Esophagus (tissue), 2 donors: ENCODE results near the gene ERC2. TPM values are rescaled to one million over a fixed set of nuclear protein-coding genes. Genes with fewer than 3 reads are reported as not detected.

ENCODE experiments used
- H3K27ac ChIP-seq, 2 donors: one replicate each; pipeline ENCODE4 v1.5.1; 2013; ENCODE audit warnings: low read depth in 2 of 2, mild to moderate bottlenecking in 2 of 2, inconsistent platforms in 1 of 2, low read length in 1 of 2, moderate library complexity in 1 of 2
- H3K27me3 ChIP-seq, 2 donors: one replicate each; pipeline ENCODE4 v1.6.1; 2013; ENCODE audit warnings: low read length in 2 of 2, control low read depth in 1 of 2, mild to moderate bottlenecking in 1 of 2; ENCODE audit not compliant: insufficient read depth in 2 of 2, control insufficient read depth in 1 of 2
- H3K36me3 ChIP-seq, 2 donors: one replicate each; pipeline ENCODE4 v1.6.1; 2013; ENCODE audit warnings: low read length in 1 of 2; ENCODE audit not compliant: control insufficient read depth in 2 of 2, insufficient read depth in 2 of 2
- H3K4me1 ChIP-seq, 2 donors: one replicate each; pipeline ENCODE4 v1.6.1; 2013; ENCODE audit warnings: low read length in 1 of 2; ENCODE audit not compliant: control insufficient read depth in 2 of 2, insufficient read depth in 2 of 2
- H3K4me3 ChIP-seq, 2 donors: one replicate each; pipeline ENCODE4 v1.5.1; 2013; ENCODE audit warnings: low read length in 2 of 2, mild to moderate bottlenecking in 2 of 2, low read depth in 1 of 2, moderate library complexity in 1 of 2
- H3K9me3 ChIP-seq, 2 donors: one replicate each; pipeline ENCODE4 v1.6.1; 2013; ENCODE audit warnings: mild to moderate bottlenecking in 2 of 2, low read depth in 1 of 2, low read length in 1 of 2, moderate library complexity in 1 of 2; ENCODE audit not compliant: control insufficient read depth in 2 of 2, insufficient read depth in 1 of 2
- WGBS, 2 donors: extraction: QIAGEN DNeasy Blood & Tissue Kit; methylation state at CpG; one replicate each; pipeline ENCODE4 v1.1.7; 2013; 5-methylcytosine and 5-hydroxymethylcytosine counted together
- polyA plus RNA-seq, 2 donors: library from polyadenylated mRNA; stranded (reverse); fragments of 200-250 nt; gene quantifications; one replicate each; pipeline ENCODE4 v1.2.3, GENCODE V29; 2013
- donor health status: healthy with polysubstance abuse.
- donor health status: Bipolar disorder and iron deficiency.

Gene ERC2
- polyA plus RNA-seq, 2 donors = 0.18 to 0.20 TPM

DNA sequence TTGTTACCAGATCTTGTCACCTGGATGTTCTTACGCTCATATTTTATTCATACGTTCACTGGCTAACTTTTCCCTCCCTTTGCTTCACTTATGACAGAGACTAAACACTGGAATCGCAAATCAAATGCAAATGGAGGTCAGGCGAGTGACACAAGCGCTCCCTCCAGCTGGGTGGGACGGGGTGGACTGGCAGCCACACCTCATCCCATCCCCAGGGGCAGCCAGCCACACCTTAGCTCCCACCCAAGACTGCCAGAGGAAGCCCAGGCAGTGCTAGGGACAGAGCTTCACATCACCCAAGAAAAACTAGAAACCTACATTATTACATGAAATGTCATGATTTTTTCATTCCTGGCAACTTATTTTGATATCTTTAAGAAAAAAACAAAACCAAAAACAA is 366.2 kb downstream of the ERC2 start:
- H3K27ac ChIP-seq = no peak overlapping the region
- no peaks in the 10 kb centered on the region for H3K4me1 ChIP-seq
- no peaks in the 10 kb centered on the region for H3K9me3 ChIP-seq
- no peaks in the 10 kb centered on the region for H3K27me3 ChIP-seq
- 86% methylated on average over 6 of the region's 6 CpGs for WGBS, 2 donors
- H3K36me3 ChIP-seq = no peaks in the 10 kb centered on the region
- H3K4me3 ChIP-seq = no peak overlapping the region

- no peaks in the 10 kb centered on the region for H3K4me1 ChIP-seq
- WGBS, 2 donors = 70 to 74% methylated on average over 6 of the region's 6 CpGs
- H3K27ac ChIP-seq = no peak overlapping the region
- no peak overlapping the region for H3K4me3 ChIP-seq
- H3K27me3 ChIP-seq = no peaks in the 10 kb centered on the region
- no peaks in the 10 kb centered on the region for H3K9me3 ChIP-seq
- H3K36me3 ChIP-seq = no peaks in the 10 kb centered on the region
Observed at GRCh38 chr3:56101576-56101975, 366.7 kb downstream of the ERC2 start.

- no peaks in the 10 kb centered on the region for H3K4me1 ChIP-seq
- 49 to 63% methylated on average over 2 of the region's 2 CpGs for WGBS, 2 donors
Observed at GRCh38 chr3:56096999-56097398, 371.3 kb downstream of the ERC2 start.

DNA sequence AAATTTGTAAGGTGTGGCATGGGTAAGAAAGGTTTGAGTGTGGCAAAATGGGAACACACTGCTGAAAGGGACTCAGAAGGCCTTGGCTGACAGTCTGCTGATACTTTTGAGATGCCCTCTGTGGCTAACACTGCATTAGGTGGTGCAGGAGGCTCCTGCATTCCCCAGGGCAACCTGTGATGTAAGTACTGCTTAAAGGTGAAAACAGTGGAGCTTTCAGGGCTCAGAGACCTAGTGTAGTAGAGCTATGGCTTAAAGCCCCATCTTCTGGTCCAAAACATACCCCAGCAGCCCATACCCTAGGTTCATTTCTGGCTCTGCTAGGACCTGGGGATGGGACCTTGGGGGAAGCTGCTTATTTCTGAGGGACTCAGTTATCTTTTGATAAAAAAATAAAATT is 374.1 kb downstream of the ERC2 start:
- Histone ChIP-seq H3K9me3 (no peaks in the 10 kb centered on the region), H3K4me3 (no peak overlapping the region), H3K4me1 (no peaks in the 10 kb centered on the region), H3K36me3 (no peaks in the 10 kb centered on the region), H3K27me3 (no peaks in the 10 kb centered on the region), H3K27ac (no peak overlapping the region)

More at GRCh38 chr3:56096999-56097398, 371.3 kb downstream of the ERC2 start:
- Histone ChIP-seq H3K27me3 (no peaks in the 10 kb centered on the region), H3K36me3 (no peaks in the 10 kb centered on the region), H3K9me3 (no peaks in the 10 kb centered on the region), H3K4me3 (no peak overlapping the region), H3K27ac (no peak overlapping the region)

DNA sequence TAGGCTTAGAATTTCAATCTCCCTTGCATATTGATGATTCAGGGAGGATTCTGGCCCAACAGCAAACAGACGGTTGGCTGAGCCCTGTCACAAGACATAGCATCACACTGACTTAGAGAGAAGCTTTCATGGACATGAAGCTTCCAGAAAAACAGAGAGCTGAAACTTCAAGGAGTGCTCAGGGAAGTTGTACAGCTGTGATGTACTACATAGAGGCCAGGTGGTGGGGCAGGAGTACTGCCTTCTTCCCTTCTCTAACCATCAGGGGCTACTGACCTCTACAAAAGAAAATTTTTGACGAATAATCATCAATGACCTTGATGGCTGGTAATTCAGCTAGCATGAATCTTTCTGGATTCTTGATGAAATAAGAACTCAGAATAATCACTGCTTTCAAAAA is 378.5 kb downstream of the ERC2 start:
- WGBS, 2 donors = 92 to 94% methylated on average over 2 of the region's 2 CpGs
- Histone ChIP-seq H3K27ac (no peak overlapping the region), H3K4me3 (no peak overlapping the region), H3K27me3 (no peaks in the 10 kb centered on the region), H3K9me3 (no peaks in the 10 kb centered on the region), H3K36me3 (no peaks in the 10 kb centered on the region), H3K4me1 (no peaks in the 10 kb centered on the region)

DNA sequence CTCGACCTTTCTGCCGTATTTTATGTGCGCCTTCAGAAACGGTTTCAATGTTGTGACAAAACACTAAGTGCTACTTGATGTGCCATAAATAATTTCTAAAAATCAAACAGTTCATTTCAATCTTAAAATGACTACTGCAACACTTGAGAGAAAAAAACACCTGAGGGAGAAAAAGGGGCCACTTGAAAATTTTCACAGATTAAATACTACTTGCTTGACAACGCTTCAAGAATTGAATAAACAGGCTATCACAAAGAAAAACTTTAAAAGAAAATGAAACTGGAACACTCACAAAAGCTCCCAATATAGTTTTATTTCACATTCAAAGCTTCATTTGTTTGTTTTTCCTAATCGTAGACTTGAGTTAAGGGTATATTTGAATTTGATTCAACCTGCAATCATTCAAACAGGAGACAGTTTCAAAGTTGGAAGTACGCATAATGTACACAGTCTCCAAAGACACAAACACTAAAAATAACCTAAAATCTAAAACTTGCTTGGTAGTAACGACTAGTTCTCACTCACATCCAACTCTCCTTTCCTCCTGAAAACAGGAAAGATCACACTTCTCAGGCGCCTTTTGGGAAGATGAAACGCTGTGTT is 380.7 kb downstream of the ERC2 start:
- H3K27me3 ChIP-seq = no peaks in the 10 kb centered on the region
- H3K4me1 ChIP-seq = no peaks in the 10 kb centered on the region
- 41 to 53% methylated on average over 10 of the region's 10 CpGs for WGBS, 2 donors
- no peak overlapping the region for H3K27ac ChIP-seq
- no peaks in the 10 kb centered on the region for H3K36me3 ChIP-seq
- no peak overlapping the region for H3K4me3 ChIP-seq
- H3K9me3 ChIP-seq = no peaks in the 10 kb centered on the region

DNA sequence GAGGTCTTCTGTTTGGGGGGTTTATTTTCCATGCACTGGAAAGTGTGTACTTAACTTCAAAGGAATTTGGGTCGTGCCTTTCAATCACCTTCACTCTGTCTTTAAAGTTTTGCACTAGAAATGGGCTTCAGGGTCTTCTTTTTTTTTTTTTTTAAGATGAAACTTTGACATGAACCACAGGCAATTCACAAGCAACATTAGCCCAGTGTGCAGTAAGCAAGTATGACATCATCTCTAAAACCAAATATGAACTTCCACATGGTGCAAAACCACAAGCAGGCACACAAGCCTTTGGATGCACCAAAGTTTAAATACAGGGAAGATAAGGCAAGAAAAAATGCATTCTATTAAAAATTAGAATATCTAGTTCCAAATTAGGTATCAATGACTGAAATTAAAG is 381.9 kb downstream of the ERC2 start:
- no peaks in the 10 kb centered on the region for H3K36me3 ChIP-seq
- no peak overlapping the region for H3K4me3 ChIP-seq
- H3K27ac ChIP-seq = no peak overlapping the region
- 50 to 55% methylated on average over 1 of the region's 1 CpG for WGBS, 2 donors
- no peaks in the 10 kb centered on the region for H3K9me3 ChIP-seq
- H3K27me3 ChIP-seq = no peaks in the 10 kb centered on the region
- no peaks in the 10 kb centered on the region for H3K4me1 ChIP-seq

DNA sequence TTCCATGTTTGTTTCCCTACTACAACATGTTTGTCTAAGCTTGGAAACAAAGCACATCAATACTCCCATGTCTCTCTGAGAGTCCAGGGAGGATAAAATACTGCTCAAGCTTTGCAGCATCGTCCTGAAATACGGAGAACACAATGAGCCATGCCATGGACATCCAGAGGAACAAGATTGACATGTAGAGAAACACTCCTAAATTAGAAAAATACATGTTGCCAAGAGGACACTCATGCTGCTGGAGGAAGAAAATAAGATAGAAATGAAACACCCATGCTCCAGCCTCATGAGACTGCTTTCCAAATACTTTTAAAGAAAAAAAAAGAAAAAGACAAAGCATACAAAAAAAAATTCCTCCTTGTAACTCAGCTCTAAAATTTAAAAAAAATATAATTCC is 387.0 kb downstream of the ERC2 start:
- no peaks in the 10 kb centered on the region for H3K36me3 ChIP-seq
- WGBS, 2 donors = 51 to 55% methylated on average over 2 of the region's 2 CpGs

DNA sequence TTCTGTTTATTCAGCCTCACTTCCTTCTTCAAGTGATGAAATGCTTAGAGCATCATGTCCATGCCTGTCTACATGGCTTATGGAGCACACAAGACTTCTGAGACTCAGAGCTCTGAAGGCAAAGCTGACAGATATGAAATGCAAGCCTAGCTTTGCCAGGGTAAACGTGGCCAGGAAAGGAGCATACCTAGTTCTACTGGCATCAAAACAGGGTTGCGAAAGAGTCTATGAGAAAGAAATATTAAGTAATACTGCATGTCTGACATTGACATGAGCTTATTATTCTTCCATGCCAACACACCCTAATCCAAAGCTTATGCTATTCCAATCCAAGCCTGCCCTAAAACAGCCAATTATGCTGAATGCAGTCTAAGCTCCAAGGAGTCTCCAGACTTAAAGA is 391.5 kb downstream of the ERC2 start:
- Histone ChIP-seq H3K4me3 (no peak overlapping the region), H3K27ac (no peak overlapping the region), H3K9me3 (no peaks in the 10 kb centered on the region), H3K27me3 (no peaks in the 10 kb centered on the region), H3K36me3 (no peaks in the 10 kb centered on the region), H3K4me1 (no peaks in the 10 kb centered on the region)
- 44 to 59% methylated on average over 2 of the region's 2 CpGs for WGBS, 2 donors

More for the DNA sequence above, 387.0 kb downstream of the ERC2 start:
- Histone ChIP-seq H3K4me3 (no peak overlapping the region), H3K27ac (no peak overlapping the region), H3K9me3 (no peaks in the 10 kb centered on the region), H3K4me1 (no peaks in the 10 kb centered on the region), H3K27me3 (no peaks in the 10 kb centered on the region)

GRCh38 chr3:56075089-56075488 is 393.2 kb downstream of the ERC2 start:
- Histone ChIP-seq H3K9me3 (no peaks in the 10 kb centered on the region), H3K27me3 (no peaks in the 10 kb centered on the region), H3K36me3 (no peaks in the 10 kb centered on the region), H3K4me3 (no peak overlapping the region), H3K4me1 (no peaks in the 10 kb centered on the region), H3K27ac (no peak overlapping the region)
- 43 to 60% methylated on average over 1 of the region's 1 CpG for WGBS, 2 donors
